ENCODE data around the gene UQCC2.

UQCC2 gene

DNA sequence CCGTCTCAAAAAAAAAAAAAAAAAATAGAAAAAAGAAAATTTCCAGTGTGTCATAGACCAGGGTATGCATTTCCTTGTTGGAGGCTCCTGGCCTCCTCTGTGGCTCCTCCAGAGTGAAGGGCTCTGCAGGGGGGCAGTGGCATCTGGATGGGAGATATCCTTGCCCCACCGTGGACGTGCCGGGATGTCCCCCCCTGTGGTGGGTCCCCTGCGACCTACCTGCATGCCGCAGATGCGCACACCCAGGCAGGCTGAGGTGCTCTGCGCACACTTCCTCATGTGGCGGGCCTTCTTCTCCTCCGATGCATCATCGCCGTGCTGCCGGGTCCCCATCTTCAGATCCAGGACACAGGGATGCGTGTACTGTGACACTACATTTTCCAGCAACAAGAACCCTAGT lies 13.7 kb upstream of the UQCC2 start:
- DNase-seq (ENCODE audit: extremely low read depth, low read depth): no peak
- no peak for TF ChIP-seq CTCF (IDR thresholded peaks at IDR 0.05; ENCODE audit: low read depth, low read length)

GRCh38 chr6:33724102-33725023 lies 12.9 kb upstream of the UQCC2 start:
- TF ChIP-seq CTCF (IDR thresholded peaks at IDR 0.05; ENCODE audit: low read depth, low read length): no peak
- DNase-seq (ENCODE audit: extremely low read depth, low read depth): no peak

DNA sequence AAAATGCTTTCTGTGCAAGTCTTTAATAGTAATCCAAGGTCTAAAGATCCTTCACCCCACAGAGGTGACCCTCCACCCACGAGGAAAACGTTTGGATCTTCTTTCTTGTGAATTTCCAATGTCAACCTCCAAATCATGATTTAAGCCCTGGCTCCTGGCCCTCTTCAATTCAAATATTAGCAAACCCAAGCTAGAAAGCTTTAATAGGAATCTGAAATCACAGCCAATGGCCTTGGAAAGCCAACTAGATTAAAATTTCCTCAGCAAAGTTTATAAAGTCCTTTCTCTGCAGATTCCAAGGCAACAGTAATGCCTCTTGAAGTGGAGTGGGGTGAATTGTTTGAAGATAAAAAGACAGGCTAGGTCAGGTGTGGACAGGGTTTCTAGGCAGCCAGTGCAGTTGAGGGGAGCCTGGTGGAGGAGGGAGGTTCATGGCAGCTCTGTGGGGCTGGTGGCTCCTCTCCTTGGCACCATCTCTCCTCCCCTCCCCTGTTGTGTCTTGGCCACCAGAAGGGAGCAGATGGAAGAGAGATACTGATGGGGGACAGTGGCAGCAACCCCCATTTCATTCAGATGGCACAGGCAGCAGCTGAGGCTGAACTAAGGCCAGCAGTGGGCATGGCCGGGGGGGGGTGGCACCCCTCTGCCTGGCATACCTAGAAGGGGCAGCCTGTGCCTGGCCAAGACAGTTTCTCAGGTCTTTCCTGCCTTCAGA lies 12.0 kb upstream of the UQCC2 start:
- no peak for TF ChIP-seq CTCF (IDR thresholded peaks at IDR 0.05; ENCODE audit: low read depth, low read length)
- no peak for DNase-seq (ENCODE audit: extremely low read depth, low read depth)

DNA sequence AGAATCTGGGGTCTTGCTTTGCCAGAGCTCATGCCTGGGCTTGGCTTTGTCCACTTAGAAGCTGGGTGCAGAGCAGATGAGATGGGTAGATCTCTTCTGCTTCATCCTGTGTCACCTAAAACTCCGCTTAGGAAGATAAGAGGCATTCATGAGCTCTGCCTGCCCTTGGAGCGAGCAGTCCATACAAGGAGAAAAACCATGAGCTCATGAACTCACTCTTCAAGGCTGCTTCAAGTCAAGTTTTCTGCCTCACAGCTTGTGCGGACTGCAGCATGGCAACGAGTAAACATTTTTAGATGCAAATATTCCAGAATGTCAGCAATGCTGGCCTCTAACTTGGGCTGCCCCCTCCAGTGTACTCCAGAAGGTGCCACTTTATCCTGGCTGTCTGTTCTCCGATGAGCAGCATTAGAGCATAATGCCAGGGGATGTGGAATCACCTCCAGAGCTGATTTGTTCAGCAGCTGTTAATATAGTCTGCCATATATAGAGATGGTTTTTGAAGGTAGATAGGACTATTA lies 10.7 kb upstream of the UQCC2 start:
- no peak for TF ChIP-seq CTCF (IDR thresholded peaks at IDR 0.05; ENCODE audit: low read depth, low read length)
- no peak for DNase-seq (ENCODE audit: extremely low read depth, low read depth)

DNA sequence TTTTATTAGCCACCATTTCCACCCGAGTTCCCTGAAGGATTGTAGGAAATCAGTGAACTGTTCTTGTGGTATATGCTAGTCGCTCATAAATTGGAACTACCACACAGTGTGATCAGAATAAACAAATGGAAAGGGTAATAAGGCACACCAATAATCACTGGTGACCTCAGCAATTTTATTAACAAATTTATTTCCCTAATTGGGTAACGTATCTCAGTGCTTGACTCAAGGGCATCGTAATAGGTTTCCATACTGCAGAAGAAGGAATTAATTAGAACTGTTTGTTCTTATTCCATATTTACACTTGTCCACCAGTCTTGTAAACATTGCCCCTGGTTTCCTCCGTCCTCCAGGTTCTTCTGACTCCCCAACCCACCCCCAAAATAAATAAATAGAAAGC lies 10.0 kb upstream of the UQCC2 start:
- TF ChIP-seq CTCF (IDR thresholded peaks at IDR 0.05; ENCODE audit: low read depth, low read length): no peak
- DNase-seq (ENCODE audit: extremely low read depth, low read depth): no peak

DNA sequence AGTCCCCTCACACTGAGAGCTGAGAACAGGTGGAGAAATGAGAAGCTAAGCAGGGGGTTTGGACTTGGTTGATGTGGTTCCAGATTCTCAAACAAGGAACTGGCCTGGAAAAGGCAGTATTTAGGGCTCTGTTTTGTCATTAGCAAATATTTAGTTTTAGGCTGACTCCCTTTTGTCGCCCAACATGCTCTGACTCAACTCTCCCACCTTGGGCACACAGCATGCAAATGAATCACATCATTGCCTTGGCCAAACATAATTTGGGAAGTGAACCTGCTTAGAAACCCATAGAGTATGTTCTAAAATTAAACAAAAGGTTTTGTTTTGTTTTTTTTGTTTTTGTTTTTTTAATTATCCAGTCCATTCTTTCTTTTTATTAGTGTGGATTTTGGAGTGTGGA lies 9.5 kb upstream of the UQCC2 start:
- no peak for DNase-seq (ENCODE audit: extremely low read depth, low read depth)
- no peak for TF ChIP-seq CTCF (IDR thresholded peaks at IDR 0.05; ENCODE audit: low read depth, low read length)
